Measurements from ENCODE around the gene LAMTOR2.

Gene LAMTOR2

GRCh38 chr1:156108057-156108456 is 53.5 kb downstream of the LAMTOR2 start:
- H3K27ac ChIP-seq (ENCODE audit: low read depth, low read length), result no peak overlapping the region
- no peak overlapping the region for H3K4me3 ChIP-seq (ENCODE audit: low read length)
- H3K36me3 ChIP-seq (ENCODE audit: control insufficient read depth, insufficient read depth, low read length), result no peaks in the 10 kb centered on the region
- H3K27me3 ChIP-seq (ENCODE audit: control insufficient read depth, insufficient read depth, low read length), result no peaks in the 10 kb centered on the region
- H3K4me1 ChIP-seq (ENCODE audit: control insufficient read depth, insufficient read depth, low read length), result peaks cover 35% of the 10 kb centered on the region
- H3K9ac ChIP-seq (ENCODE audit: low read length), result no peak overlapping the region

Data from rectal smooth muscle tissue (tissue), 1 donor.